Glomerular visceral epithelial cell (primary cell): ENCODE results near the gene MPI.
A peak's percentile ranks its signal among the peaks of the same experiment; 100 is the strongest.

Source experiments
- DNase-seq: peaks from one replicate; pipeline ENCODE4 v3.0.0-alpha.2; 2016; ENCODE audit errors: extremely low spot score

Gene MPI

GRCh38 chr15:74889883-74890664 is at the start of gene MPI:
TSS of gene MPI (plus strand) at chr15:74890042. CDS start at chr15:74890074, 32 bp downstream.
- peak; percentile 80 for DNase-seq

GRCh38 chr15:74840851-74841775 is 48.7 kb upstream of the MPI start:
- DNase-seq, result no peak

- DNase-seq, result no peak
Measured at GRCh38 chr15:74841891-74842373, 47.9 kb upstream of the MPI start.

GRCh38 chr15:74842581-74843444 is 47.0 kb upstream of the MPI start, which contains the start of gene ULK3:
TSS of gene ULK3 (minus strand) at chr15:74843156. CDS start at chr15:74843105, 51 bp downstream.
- peak; percentile 83 for DNase-seq

GRCh38 chr15:74843445-74843828 is 46.4 kb upstream of the MPI start:
- DNase-seq, result no peak

GRCh38 chr15:74843891-74844299 is 45.9 kb upstream of the MPI start:
- DNase-seq, result no peak

GRCh38 chr15:74844319-74845207 is 45.3 kb upstream of the MPI start:
- no peak for DNase-seq

GRCh38 chr15:74845208-74845568 is 44.7 kb upstream of the MPI start:
- no peak for DNase-seq

- no peak for DNase-seq
Measured at GRCh38 chr15:74845581-74845980, 44.3 kb upstream of the MPI start.

- DNase-seq, result peak; percentile 31
Measured at GRCh38 chr15:74847432-74847831, 42.4 kb upstream of the MPI start.

- no peak for DNase-seq
Measured at GRCh38 chr15:74850393-74850792, 39.4 kb upstream of the MPI start.

GRCh38 chr15:74851960-74852359 is 37.9 kb upstream of the MPI start:
- DNase-seq, result no peak

- no peak for DNase-seq
Measured at GRCh38 chr15:74854453-74855022, 35.3 kb upstream of the MPI start.

- no peak for DNase-seq
Measured at GRCh38 chr15:74855857-74856256, 34.0 kb upstream of the MPI start.

GRCh38 chr15:74856537-74856936 is 33.3 kb upstream of the MPI start:
- no peak for DNase-seq

GRCh38 chr15:74857082-74857655 is 32.7 kb upstream of the MPI start:
- no peak for DNase-seq

- no peak for DNase-seq
Measured at GRCh38 chr15:74857671-74858368, 32.0 kb upstream of the MPI start.

GRCh38 chr15:74858369-74858740 is 31.5 kb upstream of the MPI start:
- no peak for DNase-seq
